Loucy (cell line): Measurements from ENCODE around the gene SMYD2.

Experiments
- EZH2phosphoT487 ChIP-seq: fragments of 200-600 bp; IDR thresholded peaks from 2 replicates; pipeline ENCODE4 v1.6.1; 2018; ENCODE audit warnings: antibody characterized with exemption, mild to moderate bottlenecking, moderate library complexity, borderline replicate concordance
- TF ChIP-seq, protein P1 (sequence below): fragments of 200-600 bp; sonication (generic); conservative IDR thresholded peaks from 2 replicates; pipeline ENCODE4 v1.5.1; 2014; ENCODE audit warnings: mild to moderate bottlenecking, antibody characterized with exemption, low read length

DNA sequence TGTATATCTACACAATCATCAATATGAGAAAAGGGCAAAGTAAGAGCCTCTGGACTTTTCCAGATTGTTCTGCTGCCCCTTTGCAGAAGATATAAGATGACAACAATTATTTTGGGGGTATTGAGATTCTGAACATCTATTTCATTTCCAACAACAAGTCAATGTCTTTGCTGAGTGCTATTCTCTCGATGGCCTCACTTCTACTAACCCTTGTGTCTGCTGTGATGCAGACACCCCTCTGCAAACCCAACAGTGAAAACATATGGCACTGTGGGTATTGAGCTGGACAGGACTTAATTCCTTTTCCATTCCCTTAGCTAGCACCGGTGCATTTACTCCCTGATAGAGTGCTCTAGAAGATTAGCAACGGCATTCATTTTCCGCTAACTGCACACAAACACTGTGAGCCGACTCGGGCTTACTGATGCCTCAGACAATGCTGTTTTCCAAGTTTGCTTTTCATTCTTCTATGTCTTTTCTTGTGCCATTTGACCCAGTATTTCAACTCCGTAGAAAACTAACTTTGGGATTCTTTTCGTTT is 33.4 kb upstream of the SMYD2 start:
- TF ChIP-seq, protein P1, sequence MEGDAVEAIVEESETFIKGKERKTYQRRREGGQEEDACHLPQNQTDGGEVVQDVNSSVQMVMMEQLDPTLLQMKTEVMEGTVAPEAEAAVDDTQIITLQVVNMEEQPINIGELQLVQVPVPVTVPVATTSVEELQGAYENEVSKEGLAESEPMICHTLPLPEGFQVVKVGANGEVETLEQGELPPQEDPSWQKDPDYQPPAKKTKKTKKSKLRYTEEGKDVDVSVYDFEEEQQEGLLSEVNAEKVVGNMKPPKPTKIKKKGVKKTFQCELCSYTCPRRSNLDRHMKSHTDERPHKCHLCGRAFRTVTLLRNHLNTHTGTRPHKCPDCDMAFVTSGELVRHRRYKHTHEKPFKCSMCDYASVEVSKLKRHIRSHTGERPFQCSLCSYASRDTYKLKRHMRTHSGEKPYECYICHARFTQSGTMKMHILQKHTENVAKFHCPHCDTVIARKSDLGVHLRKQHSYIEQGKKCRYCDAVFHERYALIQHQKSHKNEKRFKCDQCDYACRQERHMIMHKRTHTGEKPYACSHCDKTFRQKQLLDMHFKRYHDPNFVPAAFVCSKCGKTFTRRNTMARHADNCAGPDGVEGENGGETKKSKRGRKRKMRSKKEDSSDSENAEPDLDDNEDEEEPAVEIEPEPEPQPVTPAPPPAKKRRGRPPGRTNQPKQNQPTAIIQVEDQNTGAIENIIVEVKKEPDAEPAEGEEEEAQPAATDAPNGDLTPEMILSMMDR, result no peak
- no peak for TF ChIP-seq EZH2phosphoT487
